GM06990 (cell line): Measurements from ENCODE around the gene CCT6A.
"Not testable (repeated sequence)": the region's sequence is repeated elsewhere in the genome, so short reads cannot be mapped to it uniquely, and the experiment has no call there.

Experiments used
- DNase-seq: peaks from one replicate; pipeline ENCODE4 v3.0.0-alpha.2; 2011; ENCODE audit not compliant: insufficient read length; ENCODE audit errors: extremely low read depth
- H3K27me3 ChIP-seq: replicated peaks from 2 replicates; pipeline ENCODE4 v1.6.0; 2011; ENCODE audit warnings: low read length; ENCODE audit not compliant: control insufficient read depth, insufficient read depth
- H3K36me3 ChIP-seq: 2 replicates; pipeline ENCODE4 v1.5.1; 2011; ENCODE audit warnings: low read length; ENCODE audit not compliant: control insufficient read depth, insufficient read depth
- H3K4me3 ChIP-seq: replicated peaks from 2 replicates; pipeline ENCODE4 v1.5.1; 2011; ENCODE audit warnings: low read depth, mild to moderate bottlenecking, control low read depth, low read length
- CTCF ChIP-seq: IDR thresholded peaks from 2 replicates; pipeline ENCODE4 v1.5.1; 2011; ENCODE audit warnings: low read length, control low read depth, mild to moderate bottlenecking, inconsistent platforms; ENCODE audit not compliant: insufficient read depth, poor library complexity, severe bottlenecking

The CCT6A gene

GRCh38 chr7:56051339-56052191, at the start of gene CCT6A, which contains the start of gene PSPH:
Gene CCT6A (plus strand): TSS chr7:56051765. CDS start chr7:56051849, 84 bp downstream.
Gene PSPH (minus strand): TSS chr7:56051444. CDS start chr7:56021212, 30,232 bp downstream.
- peak within 1 kb of the TSS; percentile 98 for H3K4me3 ChIP-seq
- TF ChIP-seq CTCF, result no peak
- peaks cover 3% of the 10 kb centered on the region for H3K36me3 ChIP-seq
- DNase-seq, result peak; percentile 98
- H3K27me3 ChIP-seq, result no peaks in the 10 kb centered on the region

GRCh38 chr7:56003749-56004148, 47.8 kb upstream of the CCT6A start:
- Histone ChIP-seq H3K4me3 (no peak overlapping the region), H3K36me3 (no peaks in the 10 kb centered on the region), H3K27me3 (no peaks in the 10 kb centered on the region)
- no peak for TF ChIP-seq CTCF
- DNase-seq, result no peak

GRCh38 chr7:56007167-56007652, 44.4 kb upstream of the CCT6A start:
- H3K36me3 ChIP-seq, result peaks cover 2% of the 10 kb centered on the region
- no peaks in the 10 kb centered on the region for H3K27me3 ChIP-seq
- DNase-seq, result no peak
- no peak overlapping the region for H3K4me3 ChIP-seq
- TF ChIP-seq CTCF, result no peak

GRCh38 chr7:56007891-56008290, 43.7 kb upstream of the CCT6A start:
- DNase-seq, result no peak
- no peaks in the 10 kb centered on the region for H3K27me3 ChIP-seq
- no peak for TF ChIP-seq CTCF
- peaks cover 2% of the 10 kb centered on the region for H3K36me3 ChIP-seq
- no peak overlapping the region for H3K4me3 ChIP-seq

- Histone ChIP-seq H3K27me3 (no peaks in the 10 kb centered on the region), H3K36me3 (peaks cover 3% of the 10 kb centered on the region), H3K4me3 (no peak overlapping the region)
- no peak for DNase-seq
- no peak for TF ChIP-seq CTCF
Observed at GRCh38 chr7:56009695-56010094, 41.9 kb upstream of the CCT6A start.

- not testable (repeated sequence) for H3K4me3 ChIP-seq, H3K27me3 ChIP-seq, H3K36me3 ChIP-seq, DNase-seq
Observed at GRCh38 chr7:56017015-56017414, 34.5 kb upstream of the CCT6A start.
